Subcutaneous adipose tissue (tissue), 4 donors: Measurements from ENCODE around the gene SEMG2. TPM values are rescaled to one million over a fixed set of nuclear protein-coding genes. Genes with fewer than 3 reads are reported as not detected.

ENCODE experiments used
- total RNA-seq, 4 donors: library from RNA; depleted of rRNA; stranded (reverse); fragments of >200 nt; gene quantifications; one replicate each; pipeline ENCODE4 v1.1.0, GENCODE V29; 2016
- TF ChIP-seq, protein P1 (sequence below): fragments of 450-650 bp; IDR thresholded peaks from one replicate; pipeline ENCODE4 v1.5.1; 2016; ENCODE audit warnings: low read depth, mild to moderate bottlenecking, control low read depth, antibody characterized with exemption, moderate library complexity

The SEMG2 gene
- total RNA-seq, 4 donors from 2014 or later, result not detected

DNA sequence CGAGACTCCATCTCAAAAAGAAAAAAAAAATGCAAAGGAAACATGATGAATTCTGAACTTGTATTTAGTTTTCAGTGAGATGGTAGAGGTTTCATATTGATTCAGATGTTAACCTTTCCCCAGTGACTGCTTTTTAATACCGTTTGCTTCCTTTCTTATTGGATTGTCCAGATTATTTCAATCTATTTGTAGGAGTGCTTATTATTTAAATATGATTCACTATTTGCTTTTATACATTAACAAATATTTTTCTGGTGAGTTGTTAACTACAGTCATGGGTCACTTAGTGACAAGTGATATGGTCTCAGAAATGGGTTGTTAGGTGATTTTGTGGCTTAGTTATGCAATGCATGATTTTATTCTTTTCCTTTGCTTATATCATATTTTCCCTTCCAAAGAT, 38.1 kb upstream of the SEMG2 start:
- TF ChIP-seq, protein P1, sequence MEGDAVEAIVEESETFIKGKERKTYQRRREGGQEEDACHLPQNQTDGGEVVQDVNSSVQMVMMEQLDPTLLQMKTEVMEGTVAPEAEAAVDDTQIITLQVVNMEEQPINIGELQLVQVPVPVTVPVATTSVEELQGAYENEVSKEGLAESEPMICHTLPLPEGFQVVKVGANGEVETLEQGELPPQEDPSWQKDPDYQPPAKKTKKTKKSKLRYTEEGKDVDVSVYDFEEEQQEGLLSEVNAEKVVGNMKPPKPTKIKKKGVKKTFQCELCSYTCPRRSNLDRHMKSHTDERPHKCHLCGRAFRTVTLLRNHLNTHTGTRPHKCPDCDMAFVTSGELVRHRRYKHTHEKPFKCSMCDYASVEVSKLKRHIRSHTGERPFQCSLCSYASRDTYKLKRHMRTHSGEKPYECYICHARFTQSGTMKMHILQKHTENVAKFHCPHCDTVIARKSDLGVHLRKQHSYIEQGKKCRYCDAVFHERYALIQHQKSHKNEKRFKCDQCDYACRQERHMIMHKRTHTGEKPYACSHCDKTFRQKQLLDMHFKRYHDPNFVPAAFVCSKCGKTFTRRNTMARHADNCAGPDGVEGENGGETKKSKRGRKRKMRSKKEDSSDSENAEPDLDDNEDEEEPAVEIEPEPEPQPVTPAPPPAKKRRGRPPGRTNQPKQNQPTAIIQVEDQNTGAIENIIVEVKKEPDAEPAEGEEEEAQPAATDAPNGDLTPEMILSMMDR, result no peak

DNA sequence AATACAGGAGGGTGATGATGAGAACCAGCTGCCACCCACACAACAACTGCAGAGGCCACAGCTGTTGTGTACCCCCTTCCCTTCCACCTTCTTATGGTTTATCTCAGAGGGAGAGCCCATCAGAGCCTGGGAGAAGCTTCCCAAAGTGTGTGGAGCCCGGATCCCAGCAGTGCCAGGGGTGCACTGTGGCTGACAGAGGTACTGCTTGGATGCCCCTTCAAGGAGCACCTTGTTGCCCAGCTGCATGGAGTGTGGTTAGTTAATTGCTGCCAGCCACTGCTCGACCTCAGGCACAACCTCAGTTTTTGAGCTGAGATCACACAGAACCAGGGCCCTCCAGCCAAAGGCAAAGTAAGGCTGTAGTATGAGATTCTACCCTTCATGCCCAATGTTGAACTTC, 33.5 kb upstream of the SEMG2 start:
- TF ChIP-seq, protein P1, result no peak

DNA sequence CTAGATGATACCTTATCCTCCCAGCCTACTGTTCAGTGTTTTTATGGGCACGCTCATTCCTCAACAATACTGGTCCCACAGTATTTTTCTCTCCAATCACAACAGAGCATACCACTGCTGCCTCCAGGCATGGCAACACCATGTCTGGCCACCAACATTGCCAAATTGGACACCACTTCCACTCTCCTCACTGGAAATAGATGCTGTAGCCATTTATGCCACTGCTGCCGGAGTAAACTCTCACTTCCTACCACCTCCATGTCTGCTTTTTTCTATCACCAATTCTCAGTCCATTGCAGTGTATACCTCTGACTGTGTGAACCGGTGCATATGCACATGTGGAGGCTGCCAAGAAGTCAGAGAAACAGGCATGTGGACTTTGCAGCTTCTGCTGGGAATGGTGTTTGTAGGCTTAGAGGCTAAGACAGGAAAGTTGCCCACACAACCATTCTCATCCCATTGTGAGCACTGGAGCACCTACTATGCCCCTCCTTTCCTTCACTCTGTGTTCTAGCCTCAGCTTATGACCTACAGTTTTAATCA, 32.0 kb upstream of the SEMG2 start:
- TF ChIP-seq, protein P1, result no peak

DNA sequence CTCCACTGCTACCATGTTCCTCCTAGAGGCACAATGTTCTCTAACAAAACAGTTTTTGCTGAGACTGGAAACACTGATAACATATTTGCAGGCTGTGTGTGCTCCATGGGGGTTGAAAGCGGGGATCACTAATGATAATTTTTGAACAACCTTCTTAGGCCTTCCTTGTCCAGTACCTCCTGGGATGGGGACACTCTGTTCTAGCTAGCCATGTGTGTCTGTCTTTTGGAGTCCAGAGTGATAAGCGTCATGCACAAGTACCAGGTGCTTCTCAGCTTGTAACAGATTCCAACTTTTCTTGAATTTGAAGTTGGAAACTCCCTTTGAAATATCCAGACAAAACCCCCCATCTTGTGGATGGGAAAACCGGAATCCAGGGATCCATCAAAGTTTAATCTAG, 31.3 kb upstream of the SEMG2 start:
- TF ChIP-seq, protein P1, result no peak

DNA sequence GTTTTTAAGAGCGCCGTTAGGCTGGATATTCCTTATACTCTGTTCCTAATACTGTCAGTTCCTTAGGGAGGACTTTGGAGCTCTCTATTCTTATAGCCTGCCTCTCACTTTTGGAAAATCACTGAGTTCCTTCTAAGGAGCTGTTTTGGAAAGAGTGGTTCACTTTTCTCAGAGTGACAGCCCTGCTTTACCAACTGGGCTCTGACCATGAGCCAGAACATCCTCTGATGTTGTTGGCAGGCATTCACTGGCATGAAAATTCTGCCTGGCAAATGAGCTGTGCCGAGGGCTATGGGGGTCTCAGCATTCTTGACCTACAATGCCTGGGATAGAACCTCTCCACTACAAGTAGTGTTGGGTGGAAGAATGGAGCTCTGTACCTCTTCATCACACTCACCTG, 29.2 kb upstream of the SEMG2 start:
- TF ChIP-seq, protein P1, result no peak

DNA sequence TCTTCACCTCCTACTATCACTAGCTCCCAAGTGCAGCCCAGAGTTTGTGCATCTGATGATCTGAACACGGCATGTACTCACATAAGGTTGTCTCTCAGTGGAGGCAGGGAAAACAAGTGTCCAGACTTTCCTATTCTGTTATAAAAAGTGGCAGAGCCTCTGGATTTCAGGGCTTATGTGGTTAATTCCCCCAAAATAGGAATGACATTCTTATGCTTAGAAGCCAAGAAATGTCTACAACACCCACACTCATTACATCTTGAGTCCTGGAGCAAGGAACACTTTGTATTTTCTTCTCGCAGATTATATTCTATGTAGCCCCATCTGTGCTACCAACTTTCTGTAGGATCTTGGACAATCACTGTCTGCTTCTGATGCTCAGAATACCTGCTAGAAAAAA, 27.8 kb upstream of the SEMG2 start:
- TF ChIP-seq, protein P1, result no peak

DNA sequence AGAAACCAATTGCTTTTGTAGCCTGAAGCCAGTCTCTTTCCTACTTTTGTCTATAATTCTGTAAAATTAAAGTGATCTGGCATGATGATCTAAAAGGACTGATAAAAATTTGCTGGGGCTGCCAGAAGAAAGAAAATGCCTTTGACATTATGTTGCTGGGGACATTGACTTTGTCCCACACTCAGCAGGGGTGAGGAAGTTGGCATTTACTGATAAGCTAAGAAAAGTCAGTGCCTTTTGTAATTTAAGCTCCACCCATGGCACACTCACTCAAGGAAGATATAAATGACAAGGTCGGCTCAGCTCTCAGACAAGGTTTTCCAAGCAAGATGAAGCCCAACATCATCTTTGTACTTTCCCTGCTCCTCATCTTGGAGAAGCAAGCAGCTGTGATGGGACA, 14.4 kb upstream of the SEMG2 start, which contains the start of gene SEMG1:
SEMG1 (plus strand) TSS at position 309 of the 400 bp plus-strand sequence; CDS start at position 330, 21 bp downstream.
- TF ChIP-seq, protein P1, result no peak
